ENCODE results near the gene ACTR3. TPM values are rescaled to one million over a fixed set of nuclear protein-coding genes. Genes with fewer than 3 reads are reported as not detected.
A peak's percentile ranks its signal among the peaks of the same experiment; 100 is the strongest.

Gene ACTR3
- polyA plus RNA-seq, 3 donors = 36.9 to 78.2 (median 65.1) TPM

DNA sequence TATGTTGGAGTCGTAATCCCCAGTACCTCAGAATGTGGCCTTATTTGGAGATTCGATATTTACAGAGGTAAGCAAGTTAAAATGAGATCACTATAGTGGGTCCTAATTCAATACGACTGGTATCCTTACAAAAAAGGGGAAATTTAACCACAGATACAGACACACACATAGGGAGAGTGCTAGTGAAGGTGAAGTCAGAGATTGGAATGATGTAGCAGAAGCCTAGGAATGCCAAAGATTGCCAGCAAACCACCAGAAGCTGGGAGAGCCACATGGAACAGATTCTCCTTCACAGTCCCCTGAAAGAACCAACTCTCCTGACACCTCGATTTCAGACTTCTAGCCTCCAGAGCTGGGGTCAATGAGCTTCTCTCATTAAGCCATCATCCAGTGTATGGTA lies 17.7 kb upstream of the ACTR3 start:
- 82 to 90% (median 86%) methylated on average over 4 of the region's 4 CpGs for WGBS, 3 donors
- no peak overlapping the region for H3K27ac ChIP-seq (ENCODE audit: low read depth, low read length)

DNA sequence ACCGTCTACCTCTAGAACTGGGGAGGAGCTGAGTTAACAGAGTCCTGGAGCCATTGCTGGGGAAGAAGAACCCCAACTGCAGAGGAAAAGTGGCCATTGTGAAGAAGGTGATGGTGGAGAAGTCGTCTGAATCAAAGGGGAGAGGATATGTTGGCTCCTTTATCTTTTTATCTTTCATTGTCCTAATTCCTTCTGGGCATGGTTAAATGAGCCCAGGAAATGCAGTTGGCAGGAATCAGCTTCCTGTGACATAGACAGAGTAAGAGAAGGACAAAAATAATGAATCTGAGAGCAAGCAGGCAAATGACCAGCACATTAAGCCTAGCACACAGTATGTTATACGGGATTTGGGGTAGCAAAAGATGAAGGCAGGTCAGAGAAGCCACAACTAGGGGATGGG lies 16.0 kb upstream of the ACTR3 start:
- 55 to 65% (median 55%) methylated on average over 3 of the region's 3 CpGs for WGBS, 3 donors
- no peak overlapping the region for H3K27ac ChIP-seq (ENCODE audit: low read depth, low read length)

DNA sequence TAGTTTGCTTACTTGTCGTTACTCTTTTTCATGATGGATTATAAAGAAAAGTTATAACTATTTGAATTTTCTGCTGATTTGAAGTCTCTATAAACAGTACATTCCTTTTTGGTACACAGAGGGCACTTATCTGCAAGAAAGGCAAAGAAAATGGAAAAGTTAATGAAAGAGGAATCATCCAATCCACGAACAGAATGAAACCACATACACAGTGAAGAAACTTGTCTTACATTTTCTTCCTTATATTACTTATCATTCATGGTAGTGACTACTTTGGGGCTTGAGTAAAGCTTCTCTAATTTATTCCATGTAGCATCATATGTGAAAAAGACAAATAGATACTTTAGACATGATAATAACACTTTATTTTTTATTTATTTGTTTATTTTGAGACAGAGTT lies 14.8 kb upstream of the ACTR3 start:
- no peak overlapping the region for H3K27ac ChIP-seq (ENCODE audit: low read depth, low read length)
- WGBS, 3 donors = 68 to 72% (median 68%) methylated on average over 2 of the region's 2 CpGs

DNA sequence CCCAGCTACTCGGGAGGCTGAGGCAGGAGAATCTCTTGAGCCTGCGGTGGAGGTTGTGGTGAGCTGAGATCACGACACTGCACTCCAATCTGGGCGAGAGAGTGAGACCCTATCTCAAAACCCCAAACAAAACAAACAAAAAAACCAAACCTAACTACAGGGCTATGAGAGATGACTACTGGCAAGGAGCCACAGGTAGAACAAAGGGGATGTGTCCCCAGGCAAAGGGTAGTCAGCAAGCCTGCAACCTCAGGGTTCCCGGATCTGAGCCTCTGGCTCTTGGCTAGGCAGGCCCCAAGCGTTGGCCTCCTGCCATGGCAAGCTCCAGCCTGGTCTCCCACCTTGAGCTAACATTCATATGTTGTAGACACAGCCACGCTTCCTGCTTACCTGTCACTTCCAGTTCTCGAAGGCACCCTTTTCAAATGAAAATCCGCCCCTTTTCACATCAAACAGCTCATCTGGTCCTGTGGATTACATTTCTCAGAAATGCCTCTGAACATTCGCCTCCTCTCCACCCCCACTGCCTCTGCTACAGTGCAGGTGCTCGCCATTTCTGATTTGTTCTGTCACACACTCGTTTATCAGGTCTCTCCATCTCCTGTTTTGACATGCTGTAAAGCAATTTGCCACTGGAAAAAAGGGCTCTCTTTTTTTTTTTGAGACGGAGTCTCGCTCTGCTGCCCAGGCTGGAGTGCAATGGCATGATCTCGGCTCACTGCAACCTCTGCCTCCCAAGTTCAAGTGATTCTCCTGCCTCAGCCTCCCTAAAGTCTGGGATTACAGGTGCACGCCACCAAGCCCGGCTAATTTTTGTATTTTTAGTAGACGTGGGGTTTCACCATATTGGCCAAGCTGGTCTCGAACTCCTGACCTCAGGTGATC lies 13.1 kb upstream of the ACTR3 start:
- WGBS, 3 donors = 49 to 84% (median 76%) methylated on average over 19 of the region's 19 CpGs
- no peak overlapping the region for H3K27ac ChIP-seq (ENCODE audit: low read depth, low read length)

DNA sequence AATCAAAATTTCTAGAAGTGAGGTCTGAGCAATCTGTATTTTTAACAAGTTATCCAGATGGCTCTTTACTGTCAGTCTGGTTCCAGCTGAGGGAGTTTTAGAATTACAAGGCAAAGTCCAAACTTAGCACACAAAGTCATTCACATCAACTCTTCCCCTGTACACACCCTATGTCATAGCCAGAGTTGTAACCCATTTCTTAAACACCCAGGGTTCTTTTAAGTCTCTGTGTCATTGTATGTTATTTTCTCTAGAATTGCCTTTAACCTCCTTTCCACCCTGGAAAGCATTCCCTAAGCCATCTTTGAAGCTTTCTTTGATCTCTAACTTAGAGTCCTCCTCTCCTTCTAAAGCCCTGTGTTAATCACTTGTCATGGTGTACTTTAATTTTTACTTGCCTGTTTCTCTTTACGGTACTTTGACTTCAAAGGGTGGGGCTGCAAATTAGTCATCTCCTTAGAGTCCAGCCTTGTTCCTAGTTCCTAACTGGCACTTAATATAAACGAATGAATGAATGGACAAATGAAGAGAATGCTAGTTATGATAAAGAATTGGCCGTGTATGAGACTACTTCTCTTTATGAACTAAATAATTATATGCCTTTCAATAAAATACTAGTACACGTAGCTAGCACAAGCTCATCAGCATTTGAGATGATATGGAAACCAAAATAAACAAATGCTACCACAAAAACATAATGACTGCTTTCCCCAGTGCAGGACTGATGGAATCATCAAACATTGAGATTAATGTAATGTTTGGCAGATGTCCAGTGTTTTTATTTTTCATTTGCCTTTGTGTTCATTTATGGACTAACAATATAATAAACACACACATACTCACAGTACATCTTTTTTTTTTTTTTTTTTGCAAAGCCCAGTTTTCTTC lies 11.9 kb upstream of the ACTR3 start:
- WGBS, 3 donors = 33 to 59% (median 46%) methylated on average over 4 of the region's 4 CpGs
- no peak overlapping the region for H3K27ac ChIP-seq (ENCODE audit: low read depth, low read length)

DNA sequence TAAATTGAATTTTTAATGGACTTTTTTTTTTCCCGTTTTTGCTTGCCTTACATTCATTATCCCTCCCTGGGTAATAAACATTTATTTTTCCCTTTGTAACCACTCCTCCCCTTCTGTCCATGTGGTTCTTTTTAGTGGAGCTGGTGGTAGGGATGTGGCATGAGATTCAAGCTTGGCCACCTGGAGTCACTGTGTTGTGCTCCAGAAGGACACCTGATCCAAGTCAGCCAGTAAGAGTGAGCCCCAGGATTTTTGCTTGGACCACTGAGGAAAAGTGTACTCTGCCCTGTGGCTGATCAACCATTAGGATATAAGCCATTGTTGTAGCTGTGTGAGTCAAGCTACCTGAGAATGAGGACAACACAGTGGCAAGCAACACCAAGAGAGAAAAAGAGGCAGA lies 11.1 kb upstream of the ACTR3 start:
- H3K27ac ChIP-seq (ENCODE audit: low read depth, low read length) = no peak overlapping the region
- WGBS, 3 donors = 81 to 88% (median 81%) methylated on average over 1 of the region's 1 CpG

DNA sequence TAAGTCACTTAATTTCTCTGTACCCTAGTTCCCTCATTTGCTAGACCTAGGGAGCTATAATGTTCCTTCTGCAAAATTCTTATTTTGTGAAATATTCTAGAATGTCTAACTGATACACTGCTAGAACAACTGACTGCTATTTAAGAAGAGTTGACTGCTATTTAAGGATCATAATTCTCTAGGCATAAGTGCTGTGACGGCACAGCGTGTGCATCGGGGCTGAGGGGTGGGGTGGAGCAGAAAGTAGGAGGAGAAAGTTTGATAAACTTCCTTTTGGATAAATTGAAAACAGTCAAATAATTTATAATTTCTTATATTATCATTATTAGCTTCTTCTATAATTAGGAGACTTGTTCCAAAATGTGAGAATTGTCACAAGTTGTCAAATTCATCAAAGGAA lies 10.4 kb upstream of the ACTR3 start:
- H3K27ac ChIP-seq (ENCODE audit: low read depth, low read length) = no peak overlapping the region
- WGBS, 3 donors = 79 to 93% (median 79%) methylated on average over 3 of the region's 3 CpGs

DNA sequence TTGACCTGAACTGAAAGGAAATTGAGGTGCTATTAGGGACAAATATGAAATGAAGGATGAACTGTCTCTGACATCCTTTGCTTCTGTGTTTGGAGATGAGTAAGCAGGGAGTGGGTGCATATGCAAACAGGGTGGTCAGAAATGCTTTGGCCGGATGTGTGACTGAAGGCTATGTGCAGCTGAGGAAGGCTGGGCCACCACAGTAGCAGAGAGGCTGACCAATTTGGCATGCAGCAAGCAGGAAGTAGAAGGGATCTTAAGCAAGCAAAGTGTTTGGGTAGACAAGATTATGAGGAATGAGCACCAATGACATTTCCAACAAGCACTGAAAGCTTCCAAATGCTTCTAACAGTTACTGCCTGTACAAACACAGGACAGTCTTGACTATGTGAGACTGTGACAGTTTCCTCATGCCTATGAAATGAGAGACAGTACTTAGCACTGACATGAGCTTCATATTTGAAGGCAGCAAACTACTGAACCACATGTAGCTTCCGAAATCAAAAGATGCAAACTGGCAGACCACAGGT lies 3.3 kb upstream of the ACTR3 start:
- H3K27ac ChIP-seq (ENCODE audit: low read depth, low read length) = no peak overlapping the region
- WGBS, 3 donors = 44 to 86% (median 49%) methylated on average over 2 of the region's 2 CpGs

DNA sequence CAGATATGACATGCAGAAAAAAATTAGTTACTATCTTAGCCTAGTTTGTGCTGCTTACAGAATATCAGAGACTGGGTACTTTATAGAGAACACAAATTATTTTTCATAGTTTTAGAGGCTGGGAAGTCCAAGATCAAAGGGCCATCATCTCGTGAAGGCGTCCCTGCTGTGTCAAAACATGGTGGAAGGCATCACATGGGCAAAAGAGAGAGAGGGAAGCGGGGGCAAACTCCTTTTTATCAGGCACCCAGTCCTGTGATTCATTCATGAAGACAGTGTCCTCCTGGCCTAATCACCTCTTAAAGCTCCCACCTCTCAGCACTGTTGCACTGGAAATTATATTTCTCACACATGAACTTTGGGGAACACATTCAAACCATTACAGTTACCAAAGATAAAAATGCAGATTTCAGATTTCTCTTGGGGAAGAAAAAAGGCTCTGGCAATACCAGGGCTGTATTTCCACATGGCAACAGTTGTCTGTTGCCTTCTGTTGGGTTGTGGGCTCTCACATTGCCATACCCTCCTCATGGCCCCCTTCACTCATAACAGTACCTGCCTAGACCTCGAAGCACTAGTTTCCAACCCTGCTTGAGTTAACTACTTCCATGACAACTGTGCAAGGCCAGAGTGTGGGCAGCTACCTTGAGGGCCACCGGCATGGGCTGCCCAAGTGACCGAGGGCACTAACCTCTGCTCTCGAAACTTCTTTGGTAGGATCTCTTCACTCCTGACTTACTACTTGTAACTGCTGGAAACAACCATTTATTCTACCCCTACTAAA lies 2.7 kb upstream of the ACTR3 start:
- H3K27ac ChIP-seq (ENCODE audit: low read depth, low read length) = no peak overlapping the region
- 86 to 88% (median 87%) methylated on average over 7 of the region's 7 CpGs for WGBS, 3 donors

DNA sequence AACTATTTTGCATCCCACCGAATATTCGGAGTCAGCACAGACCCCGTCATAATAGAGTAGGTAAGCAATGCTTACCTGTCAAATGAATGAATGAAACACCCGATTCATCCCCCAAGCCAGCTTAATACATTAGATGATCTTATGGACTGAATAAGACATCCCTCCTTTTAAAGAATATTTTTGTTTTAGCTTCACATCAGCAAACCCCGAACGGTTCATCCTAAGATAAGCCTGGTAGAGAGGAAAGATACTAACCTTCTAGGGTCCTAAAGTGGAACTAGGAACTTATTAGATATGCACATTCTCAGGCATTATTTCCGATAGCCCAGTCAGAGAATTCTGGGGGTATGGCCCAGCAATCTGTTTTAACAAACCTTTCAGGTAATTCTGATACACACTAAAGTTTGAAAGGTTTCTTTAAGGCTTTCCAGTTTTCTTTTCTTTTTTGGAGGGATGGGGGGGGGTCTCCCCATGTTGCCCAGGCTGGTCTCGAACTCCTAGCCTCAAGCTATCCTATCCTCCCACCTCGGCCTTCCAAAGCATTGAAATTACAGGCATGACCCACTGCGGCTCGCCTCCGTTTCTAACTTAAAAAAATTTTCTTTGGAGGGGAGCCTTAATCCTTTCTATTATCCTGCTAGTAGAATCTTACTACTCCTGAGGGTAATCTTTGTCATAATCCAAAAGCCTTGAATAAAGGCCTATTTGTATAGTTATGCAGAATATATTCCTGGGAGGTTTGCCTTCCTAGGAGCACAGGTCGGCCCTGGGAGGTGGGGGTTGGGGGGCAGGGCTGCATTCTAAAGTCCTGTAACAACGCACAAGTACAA lies 1.0 kb upstream of the ACTR3 start:
- no peak overlapping the region for H3K27ac ChIP-seq (ENCODE audit: low read depth, low read length)
- 34 to 40% (median 36%) methylated on average over 14 of the region's 14 CpGs for WGBS, 3 donors

DNA sequence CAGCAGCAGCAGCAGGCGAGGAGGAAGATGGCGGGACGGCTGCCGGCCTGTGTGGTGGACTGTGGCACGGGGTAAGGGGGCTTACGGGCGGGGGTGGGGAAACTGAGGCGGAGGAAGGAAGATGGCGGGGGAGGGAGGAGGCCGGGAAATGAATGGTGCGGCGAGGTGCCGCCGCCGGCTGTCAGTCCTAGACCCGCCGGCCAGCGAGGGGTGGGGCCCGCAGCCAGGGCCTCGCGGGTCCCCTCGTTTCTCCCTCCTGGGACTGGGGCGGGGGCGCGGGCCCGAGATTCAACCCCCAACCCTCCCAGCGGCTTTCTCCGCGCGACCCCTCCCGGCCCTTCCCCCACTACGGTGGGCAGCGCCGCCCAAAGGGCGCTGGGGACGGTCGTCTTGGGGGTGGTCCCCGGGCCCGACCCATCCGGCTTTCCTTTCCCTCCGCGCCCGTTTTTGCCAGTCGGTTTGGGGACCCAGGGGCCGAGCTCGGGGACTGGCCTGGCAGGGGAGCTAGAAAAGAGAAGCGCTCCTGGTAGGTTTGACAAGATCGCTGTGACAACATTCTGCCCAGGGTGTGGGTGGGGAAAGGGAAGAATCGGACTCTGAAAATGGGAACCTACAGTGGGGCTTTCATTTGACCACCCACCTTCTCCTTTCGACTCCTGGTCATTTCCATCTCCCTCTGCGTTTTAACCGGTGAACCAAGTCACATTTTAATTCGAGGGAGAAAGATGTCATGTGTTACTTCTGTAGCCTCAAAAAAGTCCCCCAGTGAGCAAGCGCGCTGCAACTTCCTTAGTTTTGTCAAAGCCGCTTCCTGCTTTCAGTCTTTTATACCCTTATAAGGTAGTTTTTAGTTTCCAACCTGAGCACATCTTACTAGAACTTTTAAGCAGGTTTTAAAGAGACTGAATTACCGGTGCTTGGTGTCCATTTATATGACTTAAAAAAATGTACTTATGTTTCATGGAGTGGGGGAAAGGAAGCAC lies 655 bp downstream of the ACTR3 start:
- H3K27ac ChIP-seq (ENCODE audit: low read depth, low read length) = peak overlapping the region; percentile 88
- 0 to 1% (median 1%) methylated on average over 51 to 57 of the region's 57 CpGs for WGBS, 3 donors

DNA sequence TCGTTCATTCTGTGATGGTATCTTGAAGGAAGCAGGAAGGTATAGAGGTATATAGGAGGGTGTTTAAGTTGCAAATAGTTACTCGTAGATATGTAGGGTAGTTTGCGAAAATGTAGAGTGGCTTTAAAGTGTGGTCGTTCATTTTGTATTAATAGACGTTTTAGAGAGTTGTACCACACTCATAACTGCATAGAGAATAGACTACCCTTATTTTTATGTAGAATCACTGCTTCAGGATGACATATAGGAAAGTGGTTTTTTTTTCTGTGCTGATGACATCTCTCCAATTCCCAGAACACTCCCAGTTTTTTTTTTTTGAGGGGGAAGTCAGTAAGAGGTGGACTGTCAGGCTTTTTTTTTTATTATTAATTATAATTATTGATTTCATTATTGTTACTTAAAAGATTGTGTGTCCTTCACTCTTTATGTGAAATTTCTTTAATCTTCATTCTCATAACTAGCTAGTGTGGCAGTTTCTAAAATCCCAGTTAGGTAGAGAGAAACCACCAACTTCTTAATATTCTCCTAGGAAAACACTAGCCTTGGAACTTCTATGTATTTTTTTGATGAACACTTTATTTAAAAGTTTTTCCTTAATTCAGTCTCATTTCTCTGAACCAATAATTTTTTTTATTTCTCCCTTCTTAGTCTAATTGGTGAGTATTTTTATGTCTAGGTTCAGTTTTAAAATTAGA lies 1.5 kb downstream of the ACTR3 start:
- WGBS, 3 donors = 3 to 5% (median 3%) methylated on average over 5 of the region's 5 CpGs
- no peak overlapping the region for H3K27ac ChIP-seq (ENCODE audit: low read depth, low read length)

DNA sequence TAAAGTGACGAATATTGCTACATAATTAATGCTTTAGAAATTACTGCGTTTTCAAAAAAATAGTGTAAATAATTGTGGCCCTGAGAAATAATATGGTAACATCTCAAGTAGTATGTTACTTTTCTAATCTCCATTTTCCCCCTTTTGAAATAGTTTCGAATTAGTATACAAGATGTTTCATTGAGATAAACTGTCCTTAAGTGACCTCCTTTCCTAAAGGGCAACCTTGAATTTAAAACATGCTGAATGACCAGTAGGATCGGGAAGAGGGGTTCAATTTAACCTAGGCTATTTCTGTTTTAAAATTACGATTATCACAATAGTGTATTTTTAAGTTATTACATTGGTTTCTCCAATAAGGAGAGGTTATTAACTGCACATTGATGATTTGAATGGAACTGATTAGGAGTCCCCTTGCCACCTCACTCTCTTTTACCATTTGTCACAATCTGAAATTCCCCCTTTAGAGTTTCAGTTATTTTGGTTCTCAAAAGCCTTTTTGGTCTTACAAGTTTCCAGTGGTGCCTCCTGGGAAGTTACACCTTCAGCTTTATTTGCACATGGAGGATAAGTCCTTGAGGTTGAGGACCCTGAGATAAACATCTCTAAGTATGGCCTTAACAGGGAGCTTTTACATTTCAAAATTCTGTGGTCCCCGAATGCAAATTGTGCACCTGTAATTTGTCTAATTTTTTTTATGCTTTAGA lies 2.3 kb downstream of the ACTR3 start:
- no peak overlapping the region for H3K27ac ChIP-seq (ENCODE audit: low read depth, low read length)
- 27 to 47% (median 45%) methylated on average over 6 of the region's 6 CpGs for WGBS, 3 donors

DNA sequence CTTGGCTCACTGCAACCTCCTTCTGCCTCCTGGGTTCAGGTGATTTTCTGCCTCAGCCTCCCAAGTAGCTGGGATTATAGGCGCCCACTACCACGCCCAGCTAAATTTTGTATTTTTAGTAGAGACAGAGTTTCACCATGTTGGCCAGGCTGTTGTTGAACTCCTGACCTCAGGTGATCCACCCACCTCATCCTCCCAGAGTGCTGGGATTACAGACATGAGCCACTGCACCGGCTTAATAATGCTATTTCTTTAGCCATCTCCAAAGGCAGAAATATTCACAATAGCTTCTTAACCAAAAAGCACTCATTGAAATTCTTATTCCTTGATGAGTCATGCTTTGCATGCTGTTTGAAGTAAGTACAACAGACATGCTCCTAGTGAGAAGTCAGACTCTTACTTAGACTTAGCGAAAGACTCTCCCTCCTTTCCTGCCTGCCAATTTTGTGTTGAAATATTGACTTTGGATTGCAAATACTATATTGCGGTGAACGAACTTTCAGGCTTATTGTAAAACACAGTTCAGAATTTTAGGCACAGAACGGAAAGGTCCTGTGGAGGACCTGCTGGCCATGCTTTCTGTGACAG lies 4.4 kb downstream of the ACTR3 start:
- WGBS, 3 donors = 36 to 53% (median 40%) methylated on average over 7 of the region's 7 CpGs
- no peak overlapping the region for H3K27ac ChIP-seq (ENCODE audit: low read depth, low read length)

DNA sequence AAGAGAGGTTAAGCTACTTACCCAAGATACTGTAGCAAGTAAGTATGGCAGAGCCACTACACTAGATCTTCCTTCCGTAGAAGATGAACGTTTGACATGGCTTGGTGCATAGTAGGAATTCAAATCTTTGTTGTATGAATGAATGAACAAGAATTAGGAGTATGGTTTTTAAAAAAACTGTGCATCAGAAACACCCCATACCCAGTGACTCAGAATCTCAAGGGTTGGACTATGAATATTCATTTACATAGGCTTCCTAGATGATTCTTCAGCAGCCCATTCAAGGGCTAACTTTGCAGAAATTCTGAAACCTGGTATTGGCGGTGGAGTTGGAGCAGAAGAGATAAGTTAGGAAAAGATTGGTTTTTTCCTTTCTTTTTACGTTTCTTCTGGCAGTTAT lies 5.4 kb downstream of the ACTR3 start:
- H3K27ac ChIP-seq (ENCODE audit: low read depth, low read length) = no peak overlapping the region
- 76 to 91% (median 80%) methylated on average over 4 of the region's 4 CpGs for WGBS, 3 donors
